Smooth muscle cell (in vitro differentiated cells): ENCODE measurements around the gene SLC16A6. TPM values are rescaled to one million over a fixed set of nuclear protein-coding genes. Genes with fewer than 3 reads are reported as not detected.
"Not testable (repeated sequence)": the region's sequence is repeated elsewhere in the genome, so short reads cannot be mapped to it uniquely, and the experiment has no call there.

Source experiments
- DNase-seq: peaks from one replicate; lab custom pipeline; 2025; ENCODE audit not compliant: unreplicated experiment; lab: John Stamatoyannopoulos, UW
- H2AFZ ChIP-seq: fragments of 200-600 bp; sonication (generic); 2 replicates; pipeline ENCODE4 v1.6.0; 2016; ENCODE audit warnings: antibody characterized with exemption, low read depth, mild to moderate bottlenecking
- H3F3A ChIP-seq: fragments of 200-600 bp; sonication (generic); 2 replicates; pipeline ENCODE4 v1.6.0; 2017; ENCODE audit warnings: antibody characterized with exemption, low read depth
- H3K27ac ChIP-seq: fragments of 200-600 bp; sonication (generic); 2 replicates; pipeline ENCODE4 v1.5.1; 2016; ENCODE audit warnings: low read depth, mild to moderate bottlenecking
- H3K27me3 ChIP-seq: fragments of 200-600 bp; sonication (generic); 2 replicates; pipeline ENCODE4 v1.6.1; 2016; ENCODE audit warnings: low read depth, mild to moderate bottlenecking
- H3K36me3 ChIP-seq: fragments of 200-600 bp; sonication (generic); 2 replicates; pipeline ENCODE4 v1.5.1; 2016; ENCODE audit warnings: low read depth
- H3K4me1 ChIP-seq: fragments of 200-600 bp; sonication (generic); 2 replicates; pipeline ENCODE4 v1.5.1; 2016; ENCODE audit warnings: low read depth
- H3K4me2 ChIP-seq: fragments of 200-600 bp; sonication (generic); 2 replicates; pipeline ENCODE4 v1.6.0; 2016; ENCODE audit warnings: mild to moderate bottlenecking
- H3K4me3 ChIP-seq: fragments of 200-600 bp; sonication (generic); 2 replicates; pipeline ENCODE4 v1.5.1; 2016; ENCODE audit warnings: mild to moderate bottlenecking
- H3K79me2 ChIP-seq: fragments of 200-600 bp; sonication (generic); 2 replicates; pipeline ENCODE4 v1.6.0; 2016; ENCODE audit warnings: low read depth, mild to moderate bottlenecking
- H3K9ac ChIP-seq: fragments of 200-600 bp; sonication (generic); 2 replicates; pipeline ENCODE4 v1.6.0; 2016; ENCODE audit warnings: low read depth
- H3K9me3 ChIP-seq: fragments of 200-600 bp; sonication (generic); replicated peaks from 2 replicates; pipeline ENCODE4 v1.5.1; 2016; ENCODE audit warnings: low read depth
- H4K20me1 ChIP-seq: fragments of 200-600 bp; sonication (generic); 2 replicates; pipeline ENCODE4 v1.6.0; 2016; ENCODE audit warnings: low read depth
- CTCF ChIP-seq: fragments of 200-600 bp; sonication (generic); IDR thresholded peaks from 2 replicates; pipeline ENCODE4 v1.5.1; 2017; ENCODE audit warnings: borderline replicate concordance, mild to moderate bottlenecking, antibody characterized with exemption; ENCODE audit not compliant: insufficient read depth, poor library complexity, severe bottlenecking
- WGBS: methylation state at CpG from one replicate; pipeline ENCODE4 v1.1.7; 2016; ENCODE audit warnings: low lambda C conversion rate; 5-methylcytosine and 5-hydroxymethylcytosine counted together
- polyA plus RNA-seq: library from polyadenylated mRNA; unstranded; fragments of >200 nt; fragmentation: Nextera tagmentation; extraction: Ambion mirVana; gene quantifications from 2 replicates; pipeline ENCODE4 v1.2.1, GENCODE V29; 2016
- total RNA-seq: library from RNA; depleted of rRNA; stranded (reverse); fragments of >200 nt; gene quantifications from 2 replicates; pipeline ENCODE4 v1.2.3, GENCODE V29; 2014

The SLC16A6 gene
- total and polyA plus RNA-seq, 2 experiments from 2014 or later, result 0.04 TPM; not detected in 1

- WGBS, result 83% methylated on average over 5 of the region's 5 CpGs
- no peaks in the 10 kb centered on the region for H3K79me2 ChIP-seq
- H2AFZ ChIP-seq, result no peak overlapping the region
- no peaks in the 10 kb centered on the region for H3F3A ChIP-seq
- no peaks in the 10 kb centered on the region for H3K4me1 ChIP-seq
- no peaks in the 10 kb centered on the region for H3K27me3 ChIP-seq
- no peak for DNase-seq
- H3K9me3 ChIP-seq, result no peaks in the 10 kb centered on the region
- no peaks in the 10 kb centered on the region for H3K36me3 ChIP-seq
- TF ChIP-seq CTCF, result no peak
- H3K4me3 ChIP-seq, result no peak overlapping the region
- no peaks in the 10 kb centered on the region for H4K20me1 ChIP-seq
- H3K27ac ChIP-seq, result no peak overlapping the region
- H3K9ac ChIP-seq, result no peak overlapping the region
- H3K4me2 ChIP-seq, result no peak overlapping the region
Observed at GRCh38 chr17:68277807-68278206, 13.1 kb downstream of the SLC16A6 start.

- not testable (repeated sequence) for H3K36me3 ChIP-seq, H3K79me2 ChIP-seq, H4K20me1 ChIP-seq, H3K27me3 ChIP-seq, H3K4me2 ChIP-seq, H3K4me1 ChIP-seq, H3K27ac ChIP-seq, DNase-seq, H3K9ac ChIP-seq, H2AFZ ChIP-seq, H3K4me3 ChIP-seq, H3K9me3 ChIP-seq, H3F3A ChIP-seq
- WGBS, result 94% methylated on average over 3 of the region's 3 CpGs
Observed at GRCh38 chr17:68276339-68276738, 14.6 kb downstream of the SLC16A6 start.

- no peak overlapping the region for H3K9ac ChIP-seq
- H3K27me3 ChIP-seq, result no peaks in the 10 kb centered on the region
- no peaks in the 10 kb centered on the region for H3F3A ChIP-seq
- H4K20me1 ChIP-seq, result no peaks in the 10 kb centered on the region
- H3K36me3 ChIP-seq, result no peaks in the 10 kb centered on the region
- 91% methylated on average over 11 of the region's 11 CpGs for WGBS
- no peak overlapping the region for H3K4me2 ChIP-seq
- DNase-seq, result no peak
- no peak for TF ChIP-seq CTCF
- H3K9me3 ChIP-seq, result no peaks in the 10 kb centered on the region
- no peak overlapping the region for H3K4me3 ChIP-seq
- H3K79me2 ChIP-seq, result no peaks in the 10 kb centered on the region
- H2AFZ ChIP-seq, result no peak overlapping the region
- H3K27ac ChIP-seq, result no peak overlapping the region
- H3K4me1 ChIP-seq, result no peaks in the 10 kb centered on the region
Observed at GRCh38 chr17:68273722-68274121, 17.2 kb downstream of the SLC16A6 start.

GRCh38 chr17:68265833-68266232 lies 25.1 kb downstream of the SLC16A6 start:
- H3K9me3 ChIP-seq, H2AFZ ChIP-seq, H3K27ac ChIP-seq, H3F3A ChIP-seq, H3K9ac ChIP-seq, DNase-seq, H3K4me2 ChIP-seq, H3K36me3 ChIP-seq, H3K79me2 ChIP-seq, H3K4me1 ChIP-seq, H4K20me1 ChIP-seq, H3K27me3 ChIP-seq, H3K4me3 ChIP-seq: not testable (repeated sequence)
- 85% methylated on average over 2 of the region's 2 CpGs for WGBS

- not testable (repeated sequence) for H2AFZ ChIP-seq, DNase-seq
- TF ChIP-seq CTCF, result peak; percentile 48
Observed at GRCh38 chr17:68263101-68263681, 27.7 kb downstream of the SLC16A6 start.

GRCh38 chr17:68262467-68262866 lies 28.5 kb downstream of the SLC16A6 start:
- not testable (repeated sequence) for H3K4me1 ChIP-seq, H3F3A ChIP-seq, H3K4me3 ChIP-seq, H3K9me3 ChIP-seq, H3K79me2 ChIP-seq, H3K36me3 ChIP-seq, DNase-seq, H3K27ac ChIP-seq, H2AFZ ChIP-seq, H3K9ac ChIP-seq, H4K20me1 ChIP-seq, H3K4me2 ChIP-seq, H3K27me3 ChIP-seq
- WGBS, result 69% methylated on average over 2 of the region's 2 CpGs

More at GRCh38 chr17:68263101-68263681, 27.7 kb downstream of the SLC16A6 start:
- not testable (repeated sequence) for H4K20me1 ChIP-seq, H3K4me1 ChIP-seq, H3K27me3 ChIP-seq, H3K27ac ChIP-seq, H3K36me3 ChIP-seq, H3K4me3 ChIP-seq, H3K4me2 ChIP-seq, H3F3A ChIP-seq, H3K79me2 ChIP-seq, H3K9me3 ChIP-seq, H3K9ac ChIP-seq
- WGBS, result 12% methylated on average over 9 of the region's 9 CpGs
